Activated CD8-positive, alpha-beta memory T cell treated with anti-CD3 and anti-CD28 coated beads, Interleukin-2, amount 10 ng/mL, durations not matched to agents 7 days and 5 days (primary cell): ENCODE data around the gene PLEKHG7. TPM values are rescaled to one million over a fixed set of nuclear protein-coding genes. Genes with fewer than 3 reads are reported as not detected.

Experiments
- ATAC-seq: fragments of 150-1000 bp; cut with Tn5 transposase; one replicate; pipeline ENCODE4 v1.10.0; 2021; ENCODE audit warnings: moderate library complexity
- CTCF ChIA-PET: fragments of 350-600 bp; sonication (Branson Sonifier 250); formaldehyde crosslinking; loops from one replicate; lab custom pipeline; 2021; ENCODE audit warnings: antibody characterized with exemption; lab: Charles Lee
- DNase-seq: peaks from one replicate; pipeline ENCODE4 v3.0.0-alpha.2; 2020
- H3K27ac Mint-ChIP-seq: one replicate; pipeline ENCODE4 v1.8.0; 2021; ENCODE audit warnings: mild to moderate bottlenecking, mixed read lengths
- H3K27me3 Mint-ChIP-seq: one replicate; pipeline ENCODE4 v1.8.0; 2021; ENCODE audit warnings: mixed read lengths
- H3K36me3 Mint-ChIP-seq: one replicate; pipeline ENCODE4 v1.8.0; 2021; ENCODE audit warnings: mild to moderate bottlenecking, mixed read lengths
- H3K4me1 Mint-ChIP-seq: one replicate; pipeline ENCODE4 v1.8.0; 2021; ENCODE audit warnings: mixed read lengths
- H3K4me3 Mint-ChIP-seq: one replicate; pipeline ENCODE4 v1.8.0; 2021; ENCODE audit warnings: mild to moderate bottlenecking, moderate library complexity, mixed read lengths
- H3K9me3 Mint-ChIP-seq: one replicate; pipeline ENCODE4 v1.8.0; 2022; ENCODE audit warnings: low read depth, mixed read lengths
- total RNA-seq, 2 experiments: library from RNA; stranded (reverse); gene quantifications; one replicate each; pipeline ENCODE4 v1.2.3, GENCODE V29; 2021

Gene PLEKHG7
- total RNA-seq, 2 experiments from 2014 or later, result not detected

GRCh38 chr12:92814584-92814983 is 111.8 kb downstream of the PLEKHG7 start:
- ATAC-seq (no peak), DNase-seq (no peak)
- no peaks in the 10 kb centered on the region for H3K4me1 Mint-ChIP-seq
- no peaks in the 10 kb centered on the region for H3K27me3 Mint-ChIP-seq
- no peaks in the 10 kb centered on the region for H3K9me3 Mint-ChIP-seq
- CTCF ChIA-PET, result no interaction called here
- no peak overlapping the region for H3K4me3 Mint-ChIP-seq
- peaks cover 21% of the 10 kb centered on the region for H3K36me3 Mint-ChIP-seq
- no peak overlapping the region for H3K27ac Mint-ChIP-seq

GRCh38 chr12:92821142-92821541 is 118.4 kb downstream of the PLEKHG7 start:
- no peak overlapping the region for H3K27ac Mint-ChIP-seq
- peaks cover 14% of the 10 kb centered on the region for H3K36me3 Mint-ChIP-seq
- CTCF ChIA-PET, result interaction anchor here (0.6 to 1.3 kb wide), 3 partner anchors 8 to 13 kb away, joined by 3 to 5 read pairs (median 3); no protein-coding TSS in a partner anchor
- H3K9me3 Mint-ChIP-seq, result no peaks in the 10 kb centered on the region
- no peak for ATAC-seq
- H3K4me1 Mint-ChIP-seq, result no peaks in the 10 kb centered on the region
- H3K27me3 Mint-ChIP-seq, result no peaks in the 10 kb centered on the region
- no peak for DNase-seq
- no peak overlapping the region for H3K4me3 Mint-ChIP-seq

Other genes starting within 250 kb of the PLEKHG7 start
- gene EEA1, start 226.3 kb downstream of the PLEKHG7 start, total RNA-seq, result 10 to 100 TPM; 14.5 to 14.7 TPM